CD8-positive, alpha-beta memory T cell (primary cell): ENCODE data around the gene GNL3. TPM values are rescaled to one million over a fixed set of nuclear protein-coding genes. Genes with fewer than 3 reads are reported as not detected.

Experiments used
- CTCF ChIA-PET: fragments of 350-600 bp; sonication (Branson Sonifier 250); formaldehyde crosslinking; loops from one replicate; lab custom pipeline; 2021; ENCODE audit warnings: antibody characterized with exemption; lab: Charles Lee
- POLR2A ChIA-PET: fragments of 350-600 bp; sonication (Branson Sonifier 250); formaldehyde crosslinking; loops from one replicate; lab custom pipeline; 2021; ENCODE audit warnings: antibody characterized with exemption; lab: Charles Lee
- DNase-seq, 5 donors: peaks; one replicate each; pipeline versions ENCODE4 v3.0.0 to v3.0.0-alpha.2; 2020 to 2022; ENCODE audit warnings: mixed read lengths in 1 of 5
- H3K27ac ChIP-seq: one replicate; pipeline ENCODE4 v1.7.0; 2013; ENCODE audit warnings: low read depth, mild to moderate bottlenecking, low read length, moderate library complexity
- H3K27me3 ChIP-seq: 2 replicates; pipeline ENCODE4 v1.7.0; 2013; ENCODE audit warnings: low read length, mild to moderate bottlenecking; ENCODE audit not compliant: insufficient read depth, poor library complexity, severe bottlenecking
- H3K36me3 ChIP-seq: 2 replicates; pipeline ENCODE4 v1.7.0; 2013; ENCODE audit warnings: mild to moderate bottlenecking, low read length, moderate library complexity; ENCODE audit not compliant: insufficient read depth
- H3K4me1 ChIP-seq: 2 replicates; pipeline ENCODE4 v1.7.0; 2013; ENCODE audit warnings: mild to moderate bottlenecking, low read length, moderate library complexity; ENCODE audit not compliant: insufficient read depth
- H3K4me3 ChIP-seq: 2 replicates; pipeline ENCODE4 v1.7.0; 2013; ENCODE audit warnings: mild to moderate bottlenecking, low read length
- H3K9me3 ChIP-seq: 2 replicates; pipeline ENCODE4 v1.7.0; 2013; ENCODE audit warnings: mild to moderate bottlenecking, low read length
- H3K27ac Mint-ChIP-seq, 8 donors: one replicate each; pipeline ENCODE4 v1.8.0; 2020 to 2021; ENCODE audit warnings: mixed read lengths in 8 of 8, mild to moderate bottlenecking in 6 of 8, inconsistent platforms in 3 of 8, moderate library complexity in 3 of 8
- H3K27me3 Mint-ChIP-seq, 2 donors: one replicate each; pipeline ENCODE4 v1.8.0; 2020 to 2021; ENCODE audit warnings: mixed read lengths in 2 of 2, mild to moderate bottlenecking in 1 of 2, moderate library complexity in 1 of 2
- H3K36me3 Mint-ChIP-seq, 3 donors: one replicate each; pipeline ENCODE4 v1.8.0; 2020 to 2021; ENCODE audit warnings: mixed read lengths in 3 of 3, inconsistent platforms in 1 of 3, mild to moderate bottlenecking in 1 of 3
- H3K4me1 Mint-ChIP-seq, 3 donors: one replicate each; pipeline ENCODE4 v1.8.0; 2020 to 2021; ENCODE audit warnings: mixed read lengths in 3 of 3, inconsistent platforms in 1 of 3, mild to moderate bottlenecking in 1 of 3
- H3K4me3 Mint-ChIP-seq, 7 donors: one replicate each; pipeline ENCODE4 v1.8.0; 2020 to 2021; ENCODE audit warnings: mixed read lengths in 7 of 7, mild to moderate bottlenecking in 6 of 7, moderate library complexity in 4 of 7, inconsistent platforms in 2 of 7
- H3K9me3 Mint-ChIP-seq, 5 donors: one replicate each; pipeline ENCODE4 v1.8.0; 2020 to 2022; ENCODE audit warnings: mixed read lengths in 5 of 5, mild to moderate bottlenecking in 3 of 5, moderate library complexity in 2 of 5, inconsistent platforms in 1 of 5
- polyA plus RNA-seq: library from polyadenylated mRNA; unstranded; fragments of 300-500 nt; fragmentation: Illumina TruSeq; gene quantifications from one replicate; pipeline ENCODE4 v1.2.3, GENCODE V29; 2021
- total RNA-seq, 2 experiments: library from RNA; stranded (reverse); gene quantifications; one replicate each; pipeline ENCODE4 v1.2.3, GENCODE V29; 2021

Gene GNL3
- total and polyA plus RNA-seq, 3 experiments from 2014 or later, result 58.5 to 233 (median 229) TPM

- Mint-ChIP-seq H3K27ac (peak overlapping the region in 6 of 8 donors; percentile 5 to 79 (median 42)), H3K4me1 (peaks cover 43 to 71% (median 63%) of the 10 kb centered on the region in 3 donors), H3K36me3 (peaks cover 7 to 64% (median 23%) of the 10 kb centered on the region in 3 donors), H3K4me3 (no peak overlapping the region), H3K9me3 (no peaks in the 10 kb centered on the region), H3K27me3 (no peaks in the 10 kb centered on the region)
- POLR2A ChIA-PET, result no interaction called here
- Histone ChIP-seq H3K9me3 (no peaks in the 10 kb centered on the region), H3K27me3 (no peaks in the 10 kb centered on the region), H3K27ac (no peak overlapping the region), H3K4me3 (no peak overlapping the region), H3K36me3 (peaks cover 40% of the 10 kb centered on the region), H3K4me1 (peaks cover 23% of the 10 kb centered on the region)
- CTCF ChIA-PET, result no interaction called here
- no peak for DNase-seq
Observed at GRCh38 chr3:52679811-52680210, 6.0 kb upstream of the GNL3 start.

GRCh38 chr3:52681596-52681995 is 4.2 kb upstream of the GNL3 start:
- Mint-ChIP-seq H3K4me1 (peaks cover 54 to 72% (median 67%) of the 10 kb centered on the region in 3 donors), H3K36me3 (peaks cover 7 to 62% (median 15%) of the 10 kb centered on the region in 3 donors), H3K27me3 (no peaks in the 10 kb centered on the region), H3K4me3 (peak overlapping the region in 1 of 7 donors; percentile 75), H3K9me3 (no peaks in the 10 kb centered on the region), H3K27ac (peak overlapping the region in 7 of 8 donors; percentile 37 to 83 (median 59))
- Histone ChIP-seq H3K27me3 (no peaks in the 10 kb centered on the region), H3K27ac (peak overlapping the region; percentile 45), H3K9me3 (no peaks in the 10 kb centered on the region), H3K4me3 (no peak overlapping the region), H3K36me3 (peaks cover 26% of the 10 kb centered on the region), H3K4me1 (peaks cover 31% of the 10 kb centered on the region)
- CTCF ChIA-PET, result interaction anchor here (0.7 kb wide), 1 partner anchor 50 kb away, joined by 3 read pairs; no protein-coding TSS in a partner anchor
- DNase-seq, result no peak
- POLR2A ChIA-PET, result no interaction called here

GRCh38 chr3:52682016-52682415 is 3.8 kb upstream of the GNL3 start:
- Mint-ChIP-seq H3K4me3 (peak overlapping the region in 2 of 7 donors; percentile 9 to 75), H3K36me3 (peaks cover 7 to 62% (median 11%) of the 10 kb centered on the region in 3 donors), H3K27ac (peak overlapping the region in 7 of 8 donors; percentile 37 to 79 (median 54)), H3K4me1 (peaks cover 55 to 73% (median 69%) of the 10 kb centered on the region in 3 donors), H3K9me3 (no peaks in the 10 kb centered on the region), H3K27me3 (no peaks in the 10 kb centered on the region)
- POLR2A ChIA-PET, result no interaction called here
- CTCF ChIA-PET, result interaction anchor here (0.7 kb wide), 1 partner anchor 51 kb away, joined by 3 read pairs; no protein-coding TSS in a partner anchor
- Histone ChIP-seq H3K27me3 (no peaks in the 10 kb centered on the region), H3K4me1 (peaks cover 35% of the 10 kb centered on the region), H3K27ac (no peak overlapping the region), H3K36me3 (peaks cover 23% of the 10 kb centered on the region), H3K9me3 (no peaks in the 10 kb centered on the region), H3K4me3 (no peak overlapping the region)
- no peak for DNase-seq

- CTCF ChIA-PET, result no interaction called here
- POLR2A ChIA-PET, result interaction anchor here (0.7 kb wide), 1 partner anchor 21 kb away, joined by 3 read pairs; no protein-coding TSS in a partner anchor
- H3K27me3 ChIP-seq, result no peaks in the 10 kb centered on the region
- H3K27me3 Mint-ChIP-seq, result no peaks in the 10 kb centered on the region
- peak overlapping the region in 5 of 8 donors; percentile 26 to 98 (median 63) for H3K27ac Mint-ChIP-seq
- H3K9me3 ChIP-seq, result no peaks in the 10 kb centered on the region
- peaks cover 32% of the 10 kb centered on the region for H3K36me3 ChIP-seq
- H3K4me1 Mint-ChIP-seq, result peaks cover 57 to 84% (median 79%) of the 10 kb centered on the region in 3 donors
- H3K4me3 ChIP-seq, result no peak overlapping the region
- DNase-seq, result no peak
- peaks cover 4 to 65% (median 7%) of the 10 kb centered on the region in 3 donors for H3K36me3 Mint-ChIP-seq
- H3K4me3 Mint-ChIP-seq, result peak overlapping the region in 4 of 7 donors; percentile 49 to 90 (median 84)
- H3K9me3 Mint-ChIP-seq, result no peaks in the 10 kb centered on the region
- H3K4me1 ChIP-seq, result peaks cover 38% of the 10 kb centered on the region
- no peak overlapping the region for H3K27ac ChIP-seq
Observed at GRCh38 chr3:52683611-52684010, 2.2 kb upstream of the GNL3 start.

- no peaks in the 10 kb centered on the region for H3K9me3 ChIP-seq
- H3K4me1 Mint-ChIP-seq, result peaks cover 53 to 80% (median 76%) of the 10 kb centered on the region in 3 donors
- no peak for DNase-seq
- no peak overlapping the region for H3K27ac ChIP-seq
- no peaks in the 10 kb centered on the region for H3K27me3 ChIP-seq
- peak overlapping the region; percentile 78 for H3K4me3 ChIP-seq
- H3K9me3 Mint-ChIP-seq, result no peaks in the 10 kb centered on the region
- H3K27me3 Mint-ChIP-seq, result no peaks in the 10 kb centered on the region
- peak overlapping the region in 6 of 7 donors; percentile 87 to 96 (median 90) for H3K4me3 Mint-ChIP-seq
- peaks cover 32% of the 10 kb centered on the region for H3K36me3 ChIP-seq
- ChIA-PET POLR2A (interaction anchor here (0.7 kb wide), 1 partner anchor 21 kb away, joined by 3 read pairs; no protein-coding TSS in a partner anchor), CTCF (no interaction called here)
- H3K36me3 Mint-ChIP-seq, result peaks cover 4 to 65% (median 10%) of the 10 kb centered on the region in 3 donors
- H3K27ac Mint-ChIP-seq, result peak overlapping the region in 7 of 8 donors; percentile 21 to 99 (median 96)
- peaks cover 38% of the 10 kb centered on the region for H3K4me1 ChIP-seq
Observed at GRCh38 chr3:52684184-52684583, 1.6 kb upstream of the GNL3 start.

GRCh38 chr3:52685285-52685708 is 535 bp upstream of the GNL3 start:
- POLR2A ChIA-PET, result no interaction called here

GRCh38 chr3:52688266-52688665 is 2.4 kb downstream of the GNL3 start:
- peak overlapping the region in 3 of 7 donors; percentile 4 to 62 (median 19) for H3K4me3 Mint-ChIP-seq
- POLR2A ChIA-PET, result interaction anchor here (0.8 kb wide), 1 partner anchor 15 kb away, joined by 4 read pairs; no protein-coding TSS in a partner anchor

More at GRCh38 chr3:52685285-52685708, 535 bp upstream of the GNL3 start:
- Mint-ChIP-seq H3K4me3 (peak overlapping the region; percentile 87 to 96 (median 91)), H3K4me1 (peaks cover 50 to 69% (median 68%) of the 10 kb centered on the region in 3 donors), H3K36me3 (peaks cover 4 to 64% (median 13%) of the 10 kb centered on the region in 3 donors), H3K27me3 (no peaks in the 10 kb centered on the region), H3K9me3 (no peaks in the 10 kb centered on the region), H3K27ac (peak overlapping the region; percentile 95 to 99 (median 96))
- peak; percentile 69 to 83 (median 75) for DNase-seq
- Histone ChIP-seq H3K4me3 (peak overlapping the region; percentile 78), H3K27me3 (no peaks in the 10 kb centered on the region), H3K4me1 (peaks cover 38% of the 10 kb centered on the region), H3K36me3 (peaks cover 36% of the 10 kb centered on the region), H3K27ac (peak overlapping the region; percentile 88), H3K9me3 (no peaks in the 10 kb centered on the region)
- CTCF ChIA-PET, result no interaction called here

GRCh38 chr3:52689151-52689550 is 3.3 kb downstream of the GNL3 start:
- H3K9me3 Mint-ChIP-seq, result no peaks in the 10 kb centered on the region

More at GRCh38 chr3:52688266-52688665, 2.4 kb downstream of the GNL3 start:
- Mint-ChIP-seq H3K4me1 (peaks cover 35 to 50% (median 44%) of the 10 kb centered on the region in 3 donors), H3K36me3 (peaks cover 8 to 74% (median 17%) of the 10 kb centered on the region in 3 donors), H3K9me3 (no peaks in the 10 kb centered on the region), H3K27ac (peak overlapping the region in 5 of 8 donors; percentile 29 to 99 (median 74)), H3K27me3 (no peaks in the 10 kb centered on the region)
- Histone ChIP-seq H3K9me3 (no peaks in the 10 kb centered on the region), H3K4me3 (no peak overlapping the region), H3K27ac (no peak overlapping the region), H3K36me3 (peaks cover 58% of the 10 kb centered on the region), H3K27me3 (no peaks in the 10 kb centered on the region), H3K4me1 (peaks cover 28% of the 10 kb centered on the region)
- no peak for DNase-seq
- CTCF ChIA-PET, result no interaction called here

More at GRCh38 chr3:52689151-52689550, 3.3 kb downstream of the GNL3 start:
- H3K27ac Mint-ChIP-seq, result peak overlapping the region in 3 of 8 donors; percentile 71 to 92 (median 74)
- peaks cover 11 to 82% (median 22%) of the 10 kb centered on the region in 3 donors for H3K36me3 Mint-ChIP-seq
- CTCF ChIA-PET, result no interaction called here
- peak overlapping the region in 1 of 7 donors; percentile 56 for H3K4me3 Mint-ChIP-seq
- DNase-seq, result no peak
- Histone ChIP-seq H3K27ac (no peak overlapping the region), H3K36me3 (peaks cover 64% of the 10 kb centered on the region), H3K4me3 (no peak overlapping the region), H3K4me1 (peaks cover 22% of the 10 kb centered on the region), H3K27me3 (no peaks in the 10 kb centered on the region), H3K9me3 (no peaks in the 10 kb centered on the region)
- H3K27me3 Mint-ChIP-seq, result no peaks in the 10 kb centered on the region
- POLR2A ChIA-PET, result no interaction called here
- peaks cover 32 to 41% (median 35%) of the 10 kb centered on the region in 3 donors for H3K4me1 Mint-ChIP-seq
